Measurements from ENCODE around the gene FXYD1. TPM values are rescaled to one million over a fixed set of nuclear protein-coding genes. Genes with fewer than 3 reads are reported as not detected.

The FXYD1 gene
- total RNA-seq, 1 donor from 2014 or later, result 50.2 TPM

- DNase-seq (ENCODE audit: low spot score), result no peak
Measured at GRCh38 chr19:35107545-35107944, 31.1 kb upstream of the FXYD1 start.

- no peak for DNase-seq (ENCODE audit: low spot score)
Measured at GRCh38 chr19:35108730-35109129, 29.9 kb upstream of the FXYD1 start.

DNA sequence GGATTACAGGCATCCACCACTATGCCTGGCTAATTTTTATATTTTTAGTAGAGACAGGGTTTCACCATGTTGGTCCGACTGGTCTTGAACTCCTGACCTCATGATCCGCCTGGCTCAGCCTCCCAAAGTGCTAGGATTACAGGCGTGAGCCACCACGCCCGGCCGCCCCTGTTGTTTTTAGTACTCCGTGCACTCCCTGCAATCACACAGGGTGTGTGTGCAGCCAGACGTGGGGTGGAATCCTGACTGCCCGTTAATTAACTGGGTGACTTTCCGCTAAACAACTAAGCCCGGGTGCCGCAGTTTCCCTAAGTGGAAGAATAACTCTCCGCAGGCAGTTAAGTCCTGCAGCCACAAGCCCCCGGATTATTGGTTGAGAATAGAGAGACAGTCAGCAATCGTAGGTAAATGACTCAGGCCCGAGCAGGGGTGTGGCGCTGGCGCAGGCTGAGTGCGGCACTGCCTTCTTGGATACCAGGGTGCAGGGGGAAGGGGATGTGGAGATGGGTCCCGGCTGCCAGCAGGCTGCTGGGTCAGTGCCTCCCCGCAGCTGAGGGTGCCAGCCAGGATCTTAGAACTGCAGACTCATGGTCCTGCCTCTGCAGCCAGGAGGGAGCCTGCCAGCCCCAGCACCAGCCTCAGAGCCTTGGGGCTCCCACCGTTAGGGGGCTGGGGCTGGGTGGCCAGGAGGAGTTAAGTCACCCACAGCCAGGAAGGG, 29.1 kb upstream of the FXYD1 start:
- no peak for DNase-seq (ENCODE audit: low spot score)

- no peak for DNase-seq (ENCODE audit: low spot score)
Measured at GRCh38 chr19:35110974-35111373, 27.6 kb upstream of the FXYD1 start.

DNA sequence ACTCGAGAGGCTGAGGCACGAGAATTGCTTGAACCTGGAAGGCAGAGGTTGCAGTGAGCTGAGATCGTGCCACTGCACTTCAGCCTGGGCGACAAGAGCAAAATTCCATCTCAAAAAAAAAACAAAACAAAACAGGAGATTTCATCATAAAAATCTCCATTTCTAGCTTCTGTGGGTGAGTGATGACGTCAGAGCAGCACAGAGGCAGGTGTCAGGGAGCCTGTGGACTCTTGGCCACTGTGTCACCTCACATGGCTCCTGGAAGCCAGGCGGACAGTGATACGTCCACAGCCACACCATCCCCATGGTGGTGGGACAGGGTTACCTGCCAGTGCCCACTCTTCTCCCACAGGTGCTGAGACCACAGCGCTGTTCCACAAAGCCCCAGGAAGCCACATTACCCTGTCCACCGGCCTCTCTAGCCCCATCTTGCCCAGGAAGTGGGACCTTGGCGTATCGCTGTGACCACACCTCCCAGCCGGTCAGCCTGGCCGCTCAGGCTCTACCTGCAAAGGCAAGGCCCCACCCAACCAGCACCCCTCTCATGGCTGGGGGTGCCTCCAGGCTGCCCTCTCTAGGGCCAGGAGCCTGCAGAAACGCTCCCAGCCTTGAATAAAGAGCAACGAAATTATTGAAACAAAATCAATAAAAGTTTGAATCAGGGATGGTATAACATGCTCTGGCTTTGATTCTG, 25.5 kb upstream of the FXYD1 start:
- DNase-seq (ENCODE audit: low spot score), result no peak

DNA sequence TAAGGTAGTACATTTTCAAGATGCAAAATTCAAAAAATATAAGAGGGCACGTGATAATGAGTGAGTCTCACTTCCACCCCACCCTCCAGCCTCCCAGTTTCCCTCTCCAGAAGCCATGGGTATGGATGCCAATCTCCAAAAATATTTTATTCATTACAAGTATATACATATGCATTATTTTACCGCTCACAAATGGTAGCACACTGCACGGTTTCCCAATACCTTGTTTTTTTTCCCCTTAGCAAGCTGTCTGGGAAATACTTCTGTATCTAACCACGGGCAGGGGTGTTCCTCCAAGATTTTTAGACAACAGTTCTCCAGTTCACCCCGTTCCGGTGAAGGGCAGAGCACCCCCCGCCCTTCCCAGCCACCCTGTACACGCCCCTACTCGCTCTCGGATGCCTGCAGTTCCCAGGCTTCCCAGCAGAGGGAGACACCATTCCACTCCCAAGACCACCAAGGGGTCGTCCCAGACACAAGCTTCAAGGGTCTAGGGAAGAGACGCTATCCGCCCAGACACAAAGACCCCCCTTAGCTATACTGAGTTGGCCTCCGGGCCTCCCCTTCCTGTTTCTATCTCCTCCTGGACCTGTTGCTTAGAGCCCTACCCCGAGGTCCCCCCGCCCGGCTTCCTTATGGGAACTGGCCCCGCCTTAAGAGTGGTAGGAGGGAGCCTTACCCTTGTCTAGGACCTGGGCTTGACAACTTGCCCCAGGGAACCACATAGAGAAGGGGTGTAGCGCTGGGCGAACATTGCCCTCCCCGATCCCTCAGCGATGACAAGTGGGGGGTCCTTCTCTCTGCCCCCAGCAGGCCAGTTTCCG, 24.1 kb upstream of the FXYD1 start:
- DNase-seq (ENCODE audit: low spot score), result peak; percentile 77

DNA sequence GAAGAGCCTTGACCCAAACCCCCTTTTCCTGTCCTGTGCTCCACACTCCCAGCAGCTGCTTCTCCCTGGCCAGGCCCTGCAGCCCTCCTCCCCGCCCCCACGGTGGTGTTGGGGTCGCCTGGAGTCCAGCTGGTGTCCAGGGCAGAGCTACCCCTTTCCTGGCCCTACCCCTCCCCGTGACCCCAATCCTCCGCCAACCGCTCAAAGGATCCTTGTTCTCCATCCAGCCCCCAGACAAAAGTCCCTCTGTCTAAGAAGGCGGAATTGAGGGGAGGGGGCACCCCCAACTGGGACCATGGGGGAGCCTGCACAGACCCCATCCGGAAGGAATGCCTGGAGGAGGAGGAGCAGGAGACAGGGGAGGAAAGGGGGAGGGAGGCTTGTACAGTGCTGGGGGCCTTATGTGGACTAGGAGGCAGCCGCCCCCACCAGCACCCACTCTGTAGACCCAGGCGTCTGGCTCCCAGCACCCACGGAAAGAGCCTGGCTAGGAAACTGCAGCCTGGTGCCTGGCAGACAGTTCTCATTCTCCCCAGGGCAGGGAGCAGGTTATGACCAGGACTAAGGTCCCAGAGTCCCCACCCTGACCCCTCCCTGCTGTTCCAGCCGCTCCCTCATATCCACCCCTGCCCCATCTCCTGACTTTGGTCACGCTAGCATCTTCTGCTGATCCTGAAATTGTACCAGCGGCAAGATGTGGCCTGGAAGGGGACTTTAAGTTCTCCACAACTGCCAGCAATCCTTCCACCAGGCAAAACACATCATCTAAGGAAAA, 23.3 kb upstream of the FXYD1 start, which contains the start of gene FXYD3:
Gene FXYD3, plus strand, starts transcription at position 647 of the 775 bp plus-strand sequence. CDS start 3,554 bp downstream, outside the sequence.
- DNase-seq (ENCODE audit: low spot score), result no peak

- DNase-seq (ENCODE audit: low spot score), result peak; percentile 75
Measured at GRCh38 chr19:35116072-35116801, 22.4 kb upstream of the FXYD1 start.

GRCh38 chr19:35117116-35117515, 21.5 kb upstream of the FXYD1 start:
- DNase-seq (ENCODE audit: low spot score), result no peak

DNA sequence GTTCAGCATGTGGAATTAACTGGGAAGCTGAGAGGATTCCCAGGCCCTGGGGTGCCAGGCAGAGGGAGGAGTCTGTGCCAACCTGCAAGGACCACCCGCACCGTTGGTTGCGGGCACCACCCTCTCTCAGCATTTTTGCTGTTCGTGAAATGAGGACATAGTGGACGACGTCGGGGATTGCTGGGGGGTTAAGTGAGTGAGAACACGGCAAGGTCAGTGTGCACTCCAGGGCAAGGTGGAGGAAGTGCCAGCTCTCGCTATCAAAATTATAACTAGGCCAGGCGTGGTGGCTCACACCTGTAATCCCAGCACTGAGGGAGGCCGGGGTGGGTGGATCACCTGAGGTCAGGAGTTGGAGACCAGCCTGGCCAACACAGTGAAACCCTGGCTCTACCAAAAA, 20.8 kb upstream of the FXYD1 start:
- DNase-seq (ENCODE audit: low spot score), result no peak

DNA sequence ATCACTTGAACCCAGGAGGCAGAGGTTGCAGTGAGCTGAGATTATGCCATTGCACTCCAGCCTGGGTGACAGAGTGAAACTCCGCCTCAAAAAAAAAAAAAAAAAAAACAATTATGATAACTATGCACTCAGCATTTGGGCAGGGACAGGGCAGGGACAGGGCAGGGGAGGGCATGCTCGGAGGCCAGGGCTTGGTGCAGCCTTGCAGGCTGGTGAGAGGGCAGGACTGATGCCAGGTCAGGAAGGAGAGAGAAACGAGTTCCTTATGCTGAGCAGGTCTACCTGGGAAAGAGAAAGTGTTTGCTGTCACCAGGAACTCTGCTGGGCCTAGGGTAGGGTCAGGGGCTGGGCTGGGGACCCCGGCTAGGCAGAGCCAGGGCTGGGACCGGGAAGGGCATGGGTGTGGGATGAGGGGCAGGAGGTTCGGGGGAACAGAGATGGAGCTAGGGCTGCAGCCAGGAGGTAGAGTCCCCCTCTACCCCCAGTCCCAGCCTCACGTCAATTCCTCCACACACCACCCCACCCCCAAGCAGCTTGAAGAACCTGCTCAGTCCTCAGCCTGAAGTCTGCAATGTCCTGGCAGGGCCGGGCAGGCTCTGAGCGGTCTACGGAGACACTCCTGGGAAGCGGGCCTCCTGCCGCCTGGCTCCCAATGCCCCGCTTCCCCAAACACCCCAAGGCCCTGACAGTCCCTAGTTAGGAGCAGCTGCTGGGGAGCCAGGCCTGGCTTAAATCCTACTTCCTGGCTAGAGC, 20.2 kb upstream of the FXYD1 start:
- DNase-seq (ENCODE audit: low spot score), result peak; percentile 77

DNA sequence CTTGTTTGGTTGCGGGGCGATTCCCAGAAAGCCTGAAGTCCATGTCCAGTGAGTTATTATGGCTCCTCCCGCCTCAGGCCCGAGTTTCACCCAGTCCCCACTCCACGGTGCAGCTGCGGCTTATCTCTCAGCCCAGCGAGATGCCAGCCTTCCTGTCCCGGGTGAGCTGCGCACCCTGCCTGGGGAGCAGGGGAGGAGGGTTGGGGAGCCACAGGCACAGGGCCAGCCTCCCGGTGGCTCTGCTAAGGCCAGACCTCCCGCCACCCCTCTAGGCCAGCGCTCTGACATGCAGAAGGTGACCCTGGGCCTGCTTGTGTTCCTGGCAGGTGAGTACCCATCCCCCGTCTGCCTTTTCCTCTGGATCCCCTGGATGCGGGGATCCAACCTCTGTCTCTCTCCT, 19.5 kb upstream of the FXYD1 start:
- no peak for DNase-seq (ENCODE audit: low spot score)

GRCh38 chr19:35119578-35120155, 19.0 kb upstream of the FXYD1 start:
- no peak for DNase-seq (ENCODE audit: low spot score)

- peak; percentile 63 for DNase-seq (ENCODE audit: low spot score)
Measured at GRCh38 chr19:35120492-35120891, 18.1 kb upstream of the FXYD1 start.

- DNase-seq (ENCODE audit: low spot score), result no peak
Measured at GRCh38 chr19:35120898-35121297, 17.7 kb upstream of the FXYD1 start.

DNA sequence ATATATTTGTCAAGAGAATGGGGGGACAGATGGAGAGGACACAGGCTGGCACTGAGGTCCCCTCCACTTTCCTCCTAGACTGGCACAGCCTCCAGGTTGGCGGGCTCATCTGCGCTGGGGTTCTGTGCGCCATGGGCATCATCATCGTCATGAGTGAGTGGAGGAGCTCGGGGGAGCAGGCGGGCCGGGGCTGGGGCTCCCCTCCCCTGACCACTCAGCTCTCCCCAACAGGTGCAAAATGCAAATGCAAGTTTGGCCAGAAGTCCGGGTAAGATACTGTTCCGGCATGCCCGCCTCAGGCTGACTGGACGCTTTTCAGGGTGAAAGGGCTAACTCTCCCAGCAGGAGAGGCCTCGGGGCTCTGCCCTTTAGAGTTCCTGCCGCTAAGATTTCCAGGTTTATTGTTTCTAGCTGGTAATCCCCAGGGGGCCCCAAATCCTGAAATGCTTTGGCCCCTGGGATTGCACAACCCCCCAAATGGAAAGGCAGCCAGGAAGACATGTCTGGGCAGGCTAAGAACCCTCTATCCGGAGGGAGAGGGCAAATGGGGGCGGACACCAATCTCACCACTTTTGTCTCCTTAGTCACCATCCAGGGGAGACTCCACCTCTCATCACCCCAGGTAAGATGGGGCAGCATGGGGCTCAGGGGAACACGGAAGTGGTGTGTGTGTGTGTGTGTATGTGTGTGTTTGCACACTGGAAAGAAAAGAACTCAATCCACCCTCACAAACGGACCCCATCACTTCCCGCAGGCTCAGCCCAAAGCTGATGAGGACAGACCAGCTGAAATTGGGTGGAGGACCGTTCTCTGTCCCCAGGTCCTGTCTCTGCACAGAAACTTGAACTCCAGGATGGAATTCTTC, 15.7 kb upstream of the FXYD1 start:
- peak; percentile 61 for DNase-seq (ENCODE audit: low spot score)

DNA sequence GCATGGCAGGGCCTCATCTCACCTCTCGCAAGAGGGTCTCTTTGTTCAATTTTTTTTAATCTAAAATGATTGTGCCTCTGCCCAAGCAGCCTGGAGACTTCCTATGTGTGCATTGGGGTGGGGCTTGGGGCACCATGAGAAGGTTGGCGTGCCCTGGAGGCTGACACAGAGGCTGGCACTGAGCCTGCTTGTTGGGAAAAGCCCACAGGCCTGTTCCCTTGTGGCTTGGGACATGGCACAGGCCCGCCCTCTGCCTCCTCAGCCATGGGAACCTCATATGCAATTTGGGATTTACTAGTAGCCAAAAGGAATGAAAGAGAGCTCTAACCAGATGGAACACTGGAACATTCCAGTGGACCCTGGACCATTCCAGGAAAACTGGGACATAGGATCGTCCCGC, 15.1 kb upstream of the FXYD1 start:
- peak; percentile 64 for DNase-seq (ENCODE audit: low spot score)

DNA sequence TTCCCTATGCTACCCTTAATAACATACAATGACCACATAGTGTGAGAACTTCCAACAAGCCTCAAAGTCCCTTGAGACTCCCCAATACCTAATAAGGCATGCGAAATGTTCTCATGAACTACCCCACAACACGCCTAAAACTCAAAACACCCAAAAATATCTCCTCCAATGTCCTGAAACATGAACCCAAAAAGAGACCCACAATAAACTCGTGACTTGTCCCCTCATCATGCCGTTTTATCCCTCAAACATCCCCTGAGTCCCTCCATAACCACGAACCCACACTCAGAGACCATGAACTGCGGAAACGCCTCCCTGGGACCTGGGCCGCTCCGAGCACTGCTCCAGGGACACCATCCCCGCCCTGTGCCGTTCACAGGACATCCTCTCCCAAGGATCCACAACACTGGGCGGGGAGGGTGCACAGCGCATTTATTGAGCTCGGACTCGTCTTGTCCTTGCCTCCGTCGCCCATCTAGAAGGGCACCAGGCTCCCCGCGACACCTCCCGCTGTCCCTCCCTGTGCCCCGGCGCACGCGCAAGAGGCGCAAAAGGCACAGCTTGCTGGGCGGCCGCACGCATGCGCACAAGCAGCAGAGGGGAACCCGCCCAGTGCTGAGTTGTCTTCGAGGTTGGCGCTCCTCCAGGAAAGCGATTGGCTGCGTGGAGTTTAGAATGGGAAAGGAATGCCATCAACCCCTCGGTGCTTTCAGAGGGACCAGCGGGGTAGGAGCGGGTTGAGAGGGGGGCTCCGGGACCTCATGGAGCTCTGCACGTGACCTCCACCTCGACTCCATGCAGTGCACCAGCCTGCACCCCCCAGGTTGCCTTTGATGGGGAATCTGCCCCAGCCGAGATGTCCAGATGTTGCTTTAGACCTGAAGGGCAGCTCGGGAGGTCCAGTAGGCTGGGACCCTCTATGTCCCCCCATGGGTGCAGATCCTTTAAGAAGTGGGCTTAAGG, 14.2 kb upstream of the FXYD1 start:
- DNase-seq (ENCODE audit: low spot score), result peak; percentile 95

Data from ureter (tissue), 1 donor.